ENCODE data around the gene F10.

F10 gene

DNA sequence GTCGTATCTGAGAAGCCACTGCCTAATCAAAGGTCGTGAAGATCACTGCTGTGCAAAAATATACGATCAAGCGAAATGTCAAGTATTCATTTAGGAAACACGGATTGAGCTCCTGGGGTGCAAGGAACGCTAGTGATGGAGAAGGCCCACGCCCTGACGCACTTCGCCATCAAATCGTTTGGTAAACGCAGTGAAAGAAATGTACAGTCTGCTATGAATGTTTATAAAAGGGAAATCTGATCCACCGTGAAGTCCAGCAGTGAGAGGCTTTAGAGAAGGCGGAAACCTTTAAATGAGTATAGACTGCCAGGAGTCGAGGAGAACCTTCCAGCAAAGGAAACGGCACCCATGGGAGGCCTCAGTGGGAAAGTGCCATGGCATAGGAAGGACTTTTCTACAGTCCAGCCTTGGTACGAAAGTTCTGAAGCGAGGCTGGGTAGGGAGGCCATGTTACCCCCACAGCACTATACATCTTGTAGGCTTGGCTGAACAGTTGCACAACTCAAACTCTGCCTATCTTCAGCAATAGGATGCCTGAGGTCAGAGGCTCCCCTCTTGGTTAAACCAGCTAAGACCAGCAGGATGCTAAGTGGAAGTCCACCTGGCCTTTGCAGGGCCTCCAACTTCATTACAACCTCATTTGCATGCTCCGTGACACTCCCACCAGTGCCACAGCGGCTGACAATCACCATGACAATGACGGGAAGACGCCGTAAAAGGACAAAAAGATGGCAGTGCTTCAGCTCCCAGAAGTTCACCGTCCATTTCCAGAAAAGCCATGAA is 65.5 kb downstream of the F10 start:
- DNase-seq (ENCODE audit: low read depth in 1 of 2, low spot score in 1 of 2), result no peak

- no peak for DNase-seq (ENCODE audit: low read depth in 1 of 2, low spot score in 1 of 2)
These were observed 67.6 kb downstream of the F10 start for GRCh38 chr13:113190181-113190580.

DNA sequence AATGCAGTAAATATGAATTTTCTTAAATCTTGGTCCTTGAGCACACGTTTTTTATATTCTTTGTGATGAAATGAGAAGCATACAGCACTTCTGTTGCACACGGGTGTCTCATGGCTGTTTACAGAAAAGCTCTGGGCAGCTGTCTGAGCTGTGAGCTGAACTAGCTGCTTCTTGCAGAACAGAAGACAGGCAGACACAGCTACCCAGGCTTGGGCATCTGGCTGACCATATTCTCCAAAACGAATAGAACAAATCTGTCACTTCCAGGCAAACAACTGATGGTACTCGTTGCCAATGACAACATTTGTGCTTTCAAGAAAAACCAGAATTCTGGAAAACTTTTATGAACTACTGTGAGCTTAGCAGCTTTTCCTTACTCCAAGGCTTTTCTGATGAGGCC is 69.7 kb downstream of the F10 start:
- DNase-seq (ENCODE audit: low read depth in 1 of 2, low spot score in 1 of 2), result no peak

DNA sequence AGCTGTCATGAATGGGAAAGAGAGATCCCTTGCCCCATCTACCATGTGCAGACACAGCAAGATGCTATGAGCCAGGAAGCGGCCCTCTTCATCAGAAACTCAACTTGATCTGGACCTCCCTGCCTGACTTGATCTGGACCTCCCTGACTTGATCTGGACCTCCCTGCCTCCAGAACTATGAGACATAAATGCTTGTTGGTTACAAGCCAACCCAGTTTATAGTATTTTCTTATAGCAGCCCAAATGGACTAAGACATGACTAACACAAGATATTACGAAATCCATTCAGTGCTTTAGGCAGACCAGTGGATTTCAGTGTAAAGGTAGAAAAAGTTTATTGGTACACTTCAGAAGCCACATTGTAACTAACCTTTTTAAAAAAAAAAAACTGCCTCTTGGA is 70.3 kb downstream of the F10 start:
- no peak for DNase-seq (ENCODE audit: low read depth in 1 of 2, low spot score in 1 of 2)

DNA sequence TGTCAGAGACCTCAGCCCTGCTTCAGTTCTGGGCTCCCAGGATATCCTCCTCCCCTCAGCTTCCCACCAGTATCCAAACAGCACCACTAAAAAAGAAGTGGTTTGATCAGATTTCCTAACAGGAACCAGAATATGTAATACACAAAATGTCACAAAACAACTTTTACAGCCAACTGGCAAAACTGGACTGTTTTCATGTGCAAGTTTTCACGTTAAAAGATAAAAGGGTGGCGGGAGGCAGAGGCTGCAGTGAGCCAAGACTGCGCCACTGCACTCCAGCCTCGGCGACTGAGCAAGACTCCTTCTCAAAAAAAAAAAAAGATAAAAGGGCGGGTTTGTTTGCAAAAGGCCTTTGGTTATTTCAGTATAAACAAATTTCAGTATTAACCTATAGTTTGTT is 72.8 kb downstream of the F10 start:
- no peak for DNase-seq (ENCODE audit: low read depth in 1 of 2, low spot score in 1 of 2)

- DNase-seq (ENCODE audit: low read depth in 1 of 2, low spot score in 1 of 2), result no peak
These were observed 74.6 kb downstream of the F10 start for GRCh38 chr13:113196970-113197737.

All from activated CD4-positive, alpha-beta T cell treated with anti-CD3 and anti-CD28 coated beads, Interleukin-2, amount 50 U/mL, for 24 hours (primary cell).